Endothelial cell of umbilical vein (primary cell): ENCODE results near the gene RFC5. TPM values are rescaled to one million over a fixed set of nuclear protein-coding genes. Genes with fewer than 3 reads are reported as not detected.

ENCODE experiments used
- BruUV-seq: library from RNA; stranded (reverse); fragments of 400-500 nt; replicated peaks from 2 replicates; lab custom pipeline; 2021; lab: Mats Ljungman, UMichigan
- CTCF ChIA-PET: fragments of 300-600, 350-600 bp; sonication (Branson Sonifier 250); formaldehyde crosslinking; loops from one replicate; lab custom pipeline; 2021; ENCODE audit warnings: antibody characterized with exemption, inconsistent platforms; lab: Charles Lee
- POLR2A ChIA-PET: fragments of 300-600, 350-600 bp; sonication (Branson Sonifier 250); formaldehyde crosslinking; loops from one replicate; lab custom pipeline; 2021; ENCODE audit warnings: antibody characterized with exemption, inconsistent platforms; lab: Charles Lee
- DNase-seq: peaks from one replicate; pipeline ENCODE4 v3.0.0-alpha.2; 2011; ENCODE audit warnings: low read depth, low spot score
- FAIRE-seq: peaks from 2 replicates; lab custom pipeline; 2011; peaks lifted over from hg19 to GRCh38; lab: Jason Lieb, UNC
- H2AFZ ChIP-seq: 2 replicates; pipeline ENCODE4 v1.6.0; 2012; ENCODE audit warnings: low read depth, low read length, control low read depth, inconsistent platforms
- H3K27ac ChIP-seq: 2 replicates; pipeline ENCODE4 v1.5.1; 2011; ENCODE audit warnings: low read depth, mild to moderate bottlenecking, control low read depth, low read length, moderate library complexity; ENCODE audit not compliant: insufficient read depth
- H3K27me3 ChIP-seq, 2 experiments: 2 replicates each; pipeline versions ENCODE4 v1.6.0 to v1.6.1; 2011; ENCODE audit warnings: low read length in 2 of 2, mixed read lengths in 1 of 2; ENCODE audit not compliant: control insufficient read depth in 2 of 2, insufficient read depth in 2 of 2
- H3K36me3 ChIP-seq, 2 experiments: 2 replicates in 1 of 2; 3 replicates in 1 of 2; pipeline ENCODE4 v1.5.1; 2011; ENCODE audit warnings: low read length in 2 of 2, mild to moderate bottlenecking in 1 of 2, moderate library complexity in 1 of 2; ENCODE audit not compliant: control insufficient read depth in 2 of 2, insufficient read depth in 2 of 2; ENCODE audit errors: extremely low read depth in 1 of 2
- H3K4me1 ChIP-seq: 3 replicates; pipeline ENCODE4 v1.5.1; 2011; ENCODE audit warnings: mild to moderate bottlenecking, low read length; ENCODE audit not compliant: control insufficient read depth, insufficient read depth; ENCODE audit errors: extremely low read depth
- H3K4me2 ChIP-seq: 2 replicates; pipeline ENCODE4 v1.6.1; 2011; ENCODE audit warnings: low read length, control low read depth, mixed read lengths; ENCODE audit not compliant: insufficient read depth
- H3K4me3 ChIP-seq, 3 experiments: fragments of 200-600 bp in 1 of 3; sonication (generic), shearing (Covaris generic) in 1 of 3; replicated peaks in 1 of 3; 2 replicates each; pipeline ENCODE4 v1.5.1; 2011 to 2016; ENCODE audit warnings: control low read depth in 3 of 3, low read length in 3 of 3, mild to moderate bottlenecking in 2 of 3, inconsistent platforms in 1 of 3, low read depth in 1 of 3, moderate library complexity in 1 of 3; ENCODE audit not compliant: insufficient read depth in 1 of 3
- H3K79me2 ChIP-seq: 2 replicates; pipeline ENCODE4 v1.6.0; 2012; ENCODE audit warnings: low read length, inconsistent platforms; ENCODE audit not compliant: control insufficient read depth, insufficient read depth
- H3K9ac ChIP-seq: replicated peaks from 2 replicates; pipeline ENCODE3; 2011; ENCODE audit warnings: low read length, control low read depth; ENCODE audit not compliant: insufficient read depth; ENCODE audit errors: extremely low read depth
- H3K9me1 ChIP-seq: replicated peaks from 3 replicates; pipeline ENCODE4 v1.6.0; 2011; ENCODE audit warnings: mild to moderate bottlenecking, low read length; ENCODE audit not compliant: control insufficient read depth, insufficient read depth; ENCODE audit errors: extremely low read depth
- H3K9me3 ChIP-seq: replicated peaks from 2 replicates; pipeline ENCODE4 v1.5.1; 2012; ENCODE audit warnings: low read length, inconsistent platforms; ENCODE audit not compliant: control insufficient read depth, insufficient read depth
- H4K20me1 ChIP-seq: replicated peaks from 2 replicates; pipeline ENCODE3; 2011; ENCODE audit warnings: mild to moderate bottlenecking, low read length; ENCODE audit not compliant: control insufficient read depth, insufficient read depth; ENCODE audit errors: extremely low read depth
- EZH2 ChIP-seq: IDR thresholded peaks from 2 replicates; pipeline ENCODE4 v1.6.1; 2012; ENCODE audit warnings: borderline replicate concordance, low read depth, mild to moderate bottlenecking, moderate library complexity, low read length, inconsistent platforms; ENCODE audit not compliant: severe bottlenecking
- FOS ChIP-seq: IDR thresholded peaks from 2 replicates; pipeline ENCODE4 v1.6.1; 2011; ENCODE audit warnings: mild to moderate bottlenecking, low read length, moderate library complexity, borderline replicate concordance; ENCODE audit not compliant: insufficient read depth
- GATA2 ChIP-seq: IDR thresholded peaks from 2 replicates; pipeline ENCODE4 v1.7.0; 2011; ENCODE audit warnings: low read depth, mild to moderate bottlenecking, moderate library complexity, mixed read lengths, low read length; ENCODE audit not compliant: insufficient read length, insufficient read depth
- JUN ChIP-seq: IDR thresholded peaks from 2 replicates; pipeline ENCODE4 v1.6.1; 2011; ENCODE audit warnings: borderline replicate concordance, low read depth; ENCODE audit not compliant: insufficient read length, insufficient read depth
- MYC ChIP-seq: IDR thresholded peaks from one replicate; pipeline ENCODE4 v1.6.1; 2011; ENCODE audit warnings: mild to moderate bottlenecking, low read depth, low read length
- POLR2A ChIP-seq: IDR thresholded peaks from 2 replicates; pipeline ENCODE4 v1.6.1; 2012; ENCODE audit warnings: low read depth, mild to moderate bottlenecking, control low read depth, low read length
- POLR2AphosphoS5 ChIP-seq: IDR thresholded peaks from 2 replicates; pipeline ENCODE4 v1.6.1; 2012; ENCODE audit warnings: low read depth, mild to moderate bottlenecking, control low read depth, low read length, moderate library complexity; ENCODE audit not compliant: insufficient read depth
- dilution Hi-C: fragments of 300-500 bp; cut with MboI; formaldehyde crosslinking; loops from one replicate; pipeline ENCODE4 v1.15.0; 2019; ENCODE audit warnings: low sequenced_read_pairs; ENCODE audit not compliant: extremely low pct_ligation_motif_present
- intact Hi-C: fragments of 100-400 bp; cut with micrococcal nuclease; formaldehyde crosslinking; loops from one replicate; pipeline ENCODE4 v1.10.0; 2022
- polyA plus RNA-seq, 4 experiments: library from polyadenylated mRNA; depleted of rRNA in 3 of 4; stranded (reverse) in 3 of 4; unstranded in 1 of 4; fragments of >200 nt; gene quantifications; 2 replicates each; pipeline versions ENCODE4 v1.2.1 to v1.2.3, GENCODE V29; 2011 to 2012; ENCODE audit warnings: missing spikeins in 1 of 4
- total RNA-seq: library from RNA; stranded (reverse); gene quantifications from 2 replicates; pipeline ENCODE4 v1.2.3, GENCODE V29; 2021
- TF ChIP-seq, protein P1 (sequence below), 2 donors: IDR thresholded peaks; 1 replicate in 1 of 2; 2 replicates in 1 of 2; pipeline ENCODE4 v1.5.1; 2011; ENCODE audit warnings: low read length in 2 of 2, mild to moderate bottlenecking in 2 of 2, moderate library complexity in 2 of 2, control low read depth in 1 of 2, inconsistent platforms in 1 of 2, low read depth in 1 of 2; ENCODE audit not compliant: insufficient read depth in 1 of 2; ENCODE audit errors: extremely low read depth in 1 of 2
- TF ChIP-seq, protein P2 (sequence below): IDR thresholded peaks from 2 replicates; pipeline ENCODE4 v1.6.1; 2011; ENCODE audit not compliant: insufficient read depth, insufficient read length

Gene RFC5
- total and polyA plus RNA-seq, 2 donors (not counting 3 experiments of a cell fraction or from before 2014, with no cell fraction given) = 18.1 to 23.3 TPM

DNA sequence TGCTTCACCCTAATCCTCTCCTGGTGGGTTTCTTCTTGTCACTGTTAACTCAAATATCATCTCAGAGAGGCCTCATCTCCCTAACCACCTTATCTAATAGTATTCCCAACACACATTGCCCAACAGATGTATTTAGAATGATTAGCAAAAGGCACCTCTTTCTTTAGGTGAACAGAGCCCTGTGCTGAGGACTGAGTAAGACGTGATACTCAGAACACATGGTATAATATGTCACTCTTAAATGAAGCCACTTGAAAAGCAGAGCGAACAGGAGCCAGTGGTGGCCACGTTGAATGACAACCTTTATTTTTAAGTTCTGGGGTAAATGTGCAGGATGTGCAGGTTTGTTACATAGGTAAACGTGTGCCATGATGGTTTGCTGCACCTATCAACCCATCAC is 46.2 kb upstream of the RFC5 start:
- ChIA-PET CTCF (no interaction called here), POLR2A (no interaction called here)
- Histone ChIP-seq H2AFZ (no peak overlapping the region), H3K4me1 (no peaks in the 10 kb centered on the region), H3K27ac (no peak overlapping the region), H3K9ac (no peak overlapping the region), H3K9me1 (no peaks in the 10 kb centered on the region), H3K27me3 (peaks cover 17 to 20% of the 10 kb centered on the region in 2 experiments), H3K4me3 (no peak overlapping the region), H3K79me2 (no peaks in the 10 kb centered on the region), H3K9me3 (no peaks in the 10 kb centered on the region), H3K4me2 (no peak overlapping the region), H4K20me1 (no peaks in the 10 kb centered on the region), H3K36me3 (no peaks in the 10 kb centered on the region)
- BruUV-seq = no TSS peak
- DNase-seq (no peak), FAIRE-seq (no peak)
- dilution Hi-C loops (no loop called here), intact Hi-C loops (no loop called here)
- TF ChIP-seq, protein P1, sequence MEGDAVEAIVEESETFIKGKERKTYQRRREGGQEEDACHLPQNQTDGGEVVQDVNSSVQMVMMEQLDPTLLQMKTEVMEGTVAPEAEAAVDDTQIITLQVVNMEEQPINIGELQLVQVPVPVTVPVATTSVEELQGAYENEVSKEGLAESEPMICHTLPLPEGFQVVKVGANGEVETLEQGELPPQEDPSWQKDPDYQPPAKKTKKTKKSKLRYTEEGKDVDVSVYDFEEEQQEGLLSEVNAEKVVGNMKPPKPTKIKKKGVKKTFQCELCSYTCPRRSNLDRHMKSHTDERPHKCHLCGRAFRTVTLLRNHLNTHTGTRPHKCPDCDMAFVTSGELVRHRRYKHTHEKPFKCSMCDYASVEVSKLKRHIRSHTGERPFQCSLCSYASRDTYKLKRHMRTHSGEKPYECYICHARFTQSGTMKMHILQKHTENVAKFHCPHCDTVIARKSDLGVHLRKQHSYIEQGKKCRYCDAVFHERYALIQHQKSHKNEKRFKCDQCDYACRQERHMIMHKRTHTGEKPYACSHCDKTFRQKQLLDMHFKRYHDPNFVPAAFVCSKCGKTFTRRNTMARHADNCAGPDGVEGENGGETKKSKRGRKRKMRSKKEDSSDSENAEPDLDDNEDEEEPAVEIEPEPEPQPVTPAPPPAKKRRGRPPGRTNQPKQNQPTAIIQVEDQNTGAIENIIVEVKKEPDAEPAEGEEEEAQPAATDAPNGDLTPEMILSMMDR (IDR thresholded peaks at IDR 0.05; ENCODE audit: extremely low read depth in 1 of 2, insufficient read depth in 1 of 2, low read depth in 1 of 2, low read length in 2 of 2) = no peak
- TF ChIP-seq POLR2AphosphoS5 = no peak

DNA sequence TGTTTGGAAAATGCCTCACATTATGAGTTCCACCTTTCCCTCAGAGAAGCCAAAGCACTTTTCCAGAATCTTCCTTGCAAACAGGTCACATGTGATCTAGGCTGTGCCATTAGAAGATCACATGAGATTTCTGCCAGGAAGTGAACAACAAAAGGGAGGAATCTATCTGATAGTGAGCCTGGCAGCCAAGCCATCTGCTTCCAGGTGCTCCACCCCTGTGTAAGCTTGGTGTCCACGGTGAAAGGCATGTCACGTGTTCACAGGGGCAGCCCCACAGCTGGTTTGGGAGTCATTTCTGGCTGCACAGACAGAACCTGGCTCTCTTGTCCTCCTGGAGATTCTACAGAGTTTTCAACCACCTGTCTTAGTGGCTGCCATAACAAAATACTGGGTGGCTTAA is 44.2 kb upstream of the RFC5 start:
- no peak overlapping the region for H2AFZ ChIP-seq
- no peaks in the 10 kb centered on the region for H3K36me3 ChIP-seq
- H3K9me1 ChIP-seq = no peaks in the 10 kb centered on the region
- no peak overlapping the region for H3K27ac ChIP-seq
- no peak for TF ChIP-seq JUN
- no peak for TF ChIP-seq FOS
- TF ChIP-seq, protein P2, sequence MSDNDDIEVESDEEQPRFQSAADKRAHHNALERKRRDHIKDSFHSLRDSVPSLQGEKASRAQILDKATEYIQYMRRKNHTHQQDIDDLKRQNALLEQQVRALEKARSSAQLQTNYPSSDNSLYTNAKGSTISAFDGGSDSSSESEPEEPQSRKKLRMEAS = no peak
- no peak for TF ChIP-seq POLR2AphosphoS5
- no peak for TF ChIP-seq POLR2A
- TF ChIP-seq MYC = no peak
- no peak for TF ChIP-seq EZH2
- TF ChIP-seq, protein P1 (IDR thresholded peaks at IDR 0.05; ENCODE audit: extremely low read depth in 1 of 2, insufficient read depth in 1 of 2, low read depth in 1 of 2, low read length in 2 of 2) = no peak
- no peak for TF ChIP-seq GATA2
- no peak overlapping the region for H3K4me3 ChIP-seq
- no peaks in the 10 kb centered on the region for H3K9me3 ChIP-seq
- POLR2A ChIA-PET = no interaction called here
- no peak overlapping the region for H3K4me2 ChIP-seq
- no peak overlapping the region for H3K9ac ChIP-seq
- H3K4me1 ChIP-seq = no peaks in the 10 kb centered on the region
- dilution Hi-C loops (no loop called here), intact Hi-C loops (no loop called here)
- BruUV-seq = no TSS peak
- CTCF ChIA-PET = no interaction called here
- DNase-seq (no peak), FAIRE-seq (no peak)
- H3K79me2 ChIP-seq = no peaks in the 10 kb centered on the region
- peaks cover 9 to 13% of the 10 kb centered on the region in 2 experiments for H3K27me3 ChIP-seq
- H4K20me1 ChIP-seq = no peaks in the 10 kb centered on the region
